ENCODE results near the gene SLAMF7.
"Not testable (repeated sequence)": the region's sequence is repeated elsewhere in the genome, so short reads cannot be mapped to it uniquely, and the experiment has no call there.

SLAMF7 gene

GRCh38 chr1:160739098-160739511, at the start of gene SLAMF7:
TSS of gene SLAMF7 (plus strand) at chr1:160739247. CDS start at chr1:160739302, 55 bp downstream.
- no peak for DNase-seq

- not testable (repeated sequence) for DNase-seq
Observed at GRCh38 chr1:160692390-160692789, 46.7 kb upstream of the SLAMF7 start.

DNA sequence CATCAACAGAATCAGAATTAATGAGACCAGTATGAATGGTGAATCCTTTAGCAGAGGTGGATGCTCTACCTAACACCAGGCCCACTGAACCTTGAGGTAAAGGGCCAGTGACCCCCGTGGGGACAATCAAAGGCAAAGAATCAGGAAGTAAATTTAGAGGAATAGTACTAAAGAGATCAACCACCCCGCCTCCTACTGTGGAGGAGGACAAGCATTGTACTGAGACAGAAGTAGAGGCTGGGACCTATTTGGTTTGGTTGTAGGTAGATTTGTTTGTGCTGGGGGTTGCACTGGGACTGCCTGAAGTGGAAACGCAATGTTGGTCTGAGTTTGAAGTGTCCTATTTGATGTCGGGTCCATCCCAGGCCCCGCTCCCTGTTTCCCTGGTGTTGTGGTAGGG, 36.9 kb upstream of the SLAMF7 start:
- DNase-seq: no peak

- no peak for DNase-seq
Observed at GRCh38 chr1:160704250-160704649, 34.8 kb upstream of the SLAMF7 start.

- DNase-seq: not testable (repeated sequence)
Observed at GRCh38 chr1:160705212-160705621, 33.8 kb upstream of the SLAMF7 start.

DNA sequence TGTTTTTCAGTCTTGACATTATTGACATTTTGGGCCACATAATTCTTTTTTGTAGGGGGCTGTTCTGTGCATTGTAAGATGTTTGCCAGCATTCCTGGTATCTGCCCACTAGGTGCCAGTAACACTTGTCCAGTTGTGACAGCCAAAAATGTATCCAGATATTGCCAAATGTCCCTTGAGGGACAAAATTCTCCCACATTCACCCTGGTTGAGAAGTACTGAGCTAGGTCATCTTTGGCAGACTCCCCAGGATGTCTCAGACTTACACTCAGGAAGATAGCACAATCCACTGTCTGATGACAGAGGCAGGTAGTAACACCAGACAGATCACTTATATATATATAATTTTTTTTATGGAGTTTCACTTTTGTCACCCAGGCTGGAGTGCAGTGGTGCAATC, 33.3 kb upstream of the SLAMF7 start:
- no peak for DNase-seq

DNA sequence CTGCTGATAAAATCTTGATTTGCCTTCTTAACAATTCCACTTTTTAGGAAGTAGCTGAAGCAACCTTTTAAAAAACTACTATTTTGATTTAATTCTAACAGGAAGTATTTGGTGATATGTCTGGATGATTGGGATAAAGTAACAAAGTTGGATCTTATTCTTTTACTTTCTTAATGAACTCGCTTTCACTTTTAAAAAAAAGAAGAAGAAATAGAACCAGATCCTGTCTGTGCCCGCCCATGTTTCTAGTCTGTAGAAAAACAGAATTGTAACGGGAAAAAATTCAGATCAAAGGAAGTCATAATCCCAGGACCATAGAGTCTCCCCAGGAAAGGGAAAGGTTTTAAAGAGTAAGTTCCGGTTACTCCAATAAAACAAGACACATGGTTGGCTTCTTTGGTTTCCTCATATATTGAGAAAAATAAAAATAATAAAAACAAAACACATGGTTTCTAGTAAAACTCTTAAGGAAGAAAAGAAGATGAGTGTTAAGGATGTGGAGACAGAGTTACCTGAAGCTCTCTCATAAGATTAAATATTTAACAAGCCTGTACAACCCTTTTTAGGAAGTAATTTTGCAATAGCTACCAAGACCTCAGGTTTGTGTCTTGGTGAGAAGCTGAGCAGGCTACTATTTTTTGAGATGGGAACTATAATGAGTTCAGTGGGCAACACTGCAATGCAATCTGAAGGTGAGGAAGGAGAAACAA, 32.4 kb upstream of the SLAMF7 start:
- no peak for DNase-seq

- no peak for DNase-seq
Observed at GRCh38 chr1:160707236-160708064, 31.6 kb upstream of the SLAMF7 start.

- no peak for DNase-seq
Observed at GRCh38 chr1:160708118-160708517, 30.9 kb upstream of the SLAMF7 start.

GRCh38 chr1:160708801-160709200, 30.2 kb upstream of the SLAMF7 start:
- no peak for DNase-seq

GRCh38 chr1:160709715-160710114, 29.3 kb upstream of the SLAMF7 start:
- no peak for DNase-seq

DNA sequence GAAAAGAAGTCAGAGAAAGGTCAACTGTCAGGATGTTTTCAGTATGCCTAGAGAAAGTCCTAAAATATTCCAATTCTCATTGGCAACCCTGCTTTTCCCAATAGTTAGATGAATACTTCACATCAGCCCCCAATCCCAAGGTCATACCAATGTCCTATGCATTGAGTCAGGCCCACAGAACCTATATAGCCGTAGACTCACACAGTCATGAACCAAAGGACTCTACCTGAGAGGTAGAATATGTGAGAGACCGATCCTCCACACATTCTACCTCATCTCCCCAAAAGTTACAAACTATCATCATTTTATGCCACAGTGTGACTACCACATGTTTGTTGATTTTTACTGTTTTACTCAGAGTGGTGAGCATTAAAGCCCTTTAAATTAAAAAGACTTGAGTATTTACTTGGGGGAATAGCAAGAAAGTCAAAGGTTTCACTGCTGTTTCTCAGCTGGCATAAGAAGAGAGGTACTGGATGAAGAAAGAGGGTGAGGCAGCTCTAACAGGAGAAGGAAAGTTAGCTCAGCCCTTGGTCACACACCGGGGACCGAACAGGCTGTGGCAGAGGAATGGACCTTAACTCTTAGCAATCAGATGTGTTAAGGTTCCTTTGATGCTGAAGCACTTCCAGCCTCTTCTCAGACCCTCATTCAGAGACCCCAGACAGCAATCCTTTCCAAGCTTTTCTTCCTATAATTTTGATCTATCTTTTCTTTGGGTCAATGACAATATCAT, 28.4 kb upstream of the SLAMF7 start:
- DNase-seq: no peak

- no peak for DNase-seq
Observed at GRCh38 chr1:160711276-160711601, 27.8 kb upstream of the SLAMF7 start.

DNA sequence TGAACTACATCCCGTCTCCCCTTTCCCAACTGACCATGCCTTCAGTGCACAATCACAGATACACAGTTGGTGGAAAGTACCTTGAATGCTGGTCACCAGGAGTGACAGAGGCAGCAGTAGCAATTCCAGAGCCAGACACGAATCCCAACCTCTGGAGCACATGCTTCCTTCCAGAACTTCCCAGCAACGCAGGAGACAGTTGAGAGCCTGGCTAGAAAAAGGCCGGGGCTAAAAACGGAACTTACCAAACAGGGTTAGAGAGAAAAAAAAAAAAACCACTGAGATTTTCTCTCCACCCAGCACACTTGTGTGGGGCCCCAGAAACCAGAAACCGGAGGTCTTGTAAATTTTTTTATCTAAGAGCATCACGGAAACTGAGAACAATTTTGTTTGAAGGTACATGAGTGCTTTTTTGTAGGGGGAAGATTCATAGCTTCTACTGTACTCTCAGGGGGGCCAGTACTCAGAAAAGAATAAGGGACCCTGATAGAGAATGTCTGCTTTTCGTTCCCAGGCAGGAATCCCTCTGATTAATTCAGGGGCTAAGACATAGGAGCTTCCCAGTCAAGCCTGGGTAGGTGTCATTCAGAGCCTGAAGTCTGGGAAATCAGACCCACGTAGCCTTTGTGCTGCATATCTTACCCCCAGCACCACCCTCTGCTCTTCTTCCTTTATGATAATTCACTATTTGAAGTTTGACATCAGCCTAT, 27.3 kb upstream of the SLAMF7 start, which contains the start of gene CD48:
Gene CD48, minus strand, starts transcription at position 221 of the 710 bp plus-strand sequence. Its CDS starts 59 bp downstream, at position 162.
- DNase-seq: no peak

- not testable (repeated sequence) for DNase-seq
Observed at GRCh38 chr1:160712525-160713080, 26.4 kb upstream of the SLAMF7 start.

GRCh38 chr1:160713161-160713560, 25.9 kb upstream of the SLAMF7 start:
- no peak for DNase-seq

GRCh38 chr1:160714034-160714648, 24.9 kb upstream of the SLAMF7 start:
- DNase-seq: not testable (repeated sequence)

DNA sequence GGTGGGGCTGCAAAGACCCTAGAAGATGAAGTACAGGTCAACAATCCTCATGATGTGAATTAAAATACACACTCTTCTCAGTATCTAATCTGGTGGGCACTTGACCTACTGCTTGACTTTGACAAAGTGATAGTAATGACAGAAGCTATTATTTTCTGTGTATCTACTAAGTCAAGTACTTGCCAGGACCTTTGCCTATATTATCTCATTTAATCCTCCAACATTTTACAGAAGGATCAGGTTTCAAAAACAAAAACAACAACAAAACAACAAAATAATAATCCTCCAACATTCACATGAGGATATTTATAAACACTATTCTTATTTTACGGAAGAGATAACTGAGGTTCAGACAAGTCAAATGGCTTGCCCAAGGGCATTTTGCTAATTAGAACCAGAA, 23.0 kb upstream of the SLAMF7 start:
- no peak for DNase-seq

GRCh38 chr1:160717306-160717705, 21.7 kb upstream of the SLAMF7 start:
- DNase-seq: no peak

DNA sequence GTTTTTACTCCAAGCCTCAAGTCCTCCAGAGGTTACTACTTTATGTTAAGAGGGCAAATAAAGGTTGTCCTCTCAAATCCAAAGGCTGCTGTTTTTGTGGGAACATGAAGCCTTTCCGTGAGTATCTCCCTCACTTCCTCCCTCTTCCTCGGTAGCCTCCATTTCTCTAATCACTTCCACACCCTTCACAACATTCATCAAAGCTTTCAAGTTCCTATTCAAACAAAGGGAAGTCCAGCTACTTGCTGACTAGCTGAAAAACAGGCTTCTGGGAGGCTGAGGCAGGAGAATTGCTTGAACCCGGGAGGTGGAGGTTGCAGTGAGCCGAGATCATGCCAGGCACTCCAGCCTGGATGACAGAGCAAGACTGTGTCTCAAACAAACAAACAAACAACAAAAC, 20.8 kb upstream of the SLAMF7 start:
- no peak for DNase-seq

GRCh38 chr1:160720356-160721085, 18.5 kb upstream of the SLAMF7 start:
- no peak for DNase-seq
